HT1080 (cell line): Measurements from ENCODE around the gene MYOF. TPM values are rescaled to one million over a fixed set of nuclear protein-coding genes. Genes with fewer than 3 reads are reported as not detected.
"Not testable (repeated sequence)": the region's sequence is repeated elsewhere in the genome, so short reads cannot be mapped to it uniquely, and the experiment has no call there.

ENCODE experiments used
- DNase-seq: peaks from one replicate; pipeline ENCODE4 v3.0.0-alpha.2; 2015; ENCODE audit warnings: low read depth
- total RNA-seq: library from RNA; depleted of rRNA; stranded (reverse); fragments of >200 nt; shearing (Covaris generic); gene quantifications from 2 replicates; pipeline ENCODE4 v1.2.3, GENCODE V29; 2014

Gene MYOF
- total RNA-seq, 1 experiment from 2014 or later = 85.0 TPM

DNA sequence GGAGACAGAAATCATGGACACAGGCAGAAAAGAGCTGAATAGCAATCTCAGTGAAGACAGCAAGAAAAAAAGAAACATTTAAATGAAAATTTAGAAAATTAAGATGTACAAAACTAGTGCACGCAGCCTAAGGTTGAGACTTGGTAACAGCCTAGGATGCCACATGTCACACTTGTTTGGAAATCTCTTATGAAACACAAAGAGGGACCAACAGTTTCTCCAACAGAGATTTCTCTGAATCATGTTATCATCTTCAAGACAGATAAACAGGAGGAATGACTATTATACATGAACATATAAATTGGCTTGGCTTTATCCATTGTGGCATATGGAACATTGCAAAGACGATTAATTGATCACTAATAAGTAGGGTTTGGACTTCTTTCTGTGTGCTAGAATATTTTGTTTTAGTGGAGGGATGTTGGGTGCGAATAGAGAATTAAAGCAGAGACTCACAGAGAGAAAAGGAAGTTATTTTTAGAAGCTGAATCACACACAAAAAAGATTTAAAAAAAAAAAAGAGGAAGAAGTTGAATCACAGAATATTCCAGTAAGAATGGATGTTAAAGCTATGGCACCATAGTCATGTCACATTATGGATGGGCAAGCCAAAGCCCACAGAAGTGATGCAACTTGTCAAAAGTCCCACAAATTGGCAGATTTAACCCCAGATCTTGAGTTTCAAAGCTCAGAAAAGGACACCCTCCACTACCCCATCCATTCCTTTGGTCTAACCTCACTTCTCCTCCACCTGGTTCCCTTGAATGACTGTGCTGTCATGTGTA lies 91.6 kb downstream of the MYOF start:
- no peak for DNase-seq

- no peak for DNase-seq
These were observed 95.3 kb downstream of the MYOF start for GRCh38 chr10:93386631-93387369.

DNA sequence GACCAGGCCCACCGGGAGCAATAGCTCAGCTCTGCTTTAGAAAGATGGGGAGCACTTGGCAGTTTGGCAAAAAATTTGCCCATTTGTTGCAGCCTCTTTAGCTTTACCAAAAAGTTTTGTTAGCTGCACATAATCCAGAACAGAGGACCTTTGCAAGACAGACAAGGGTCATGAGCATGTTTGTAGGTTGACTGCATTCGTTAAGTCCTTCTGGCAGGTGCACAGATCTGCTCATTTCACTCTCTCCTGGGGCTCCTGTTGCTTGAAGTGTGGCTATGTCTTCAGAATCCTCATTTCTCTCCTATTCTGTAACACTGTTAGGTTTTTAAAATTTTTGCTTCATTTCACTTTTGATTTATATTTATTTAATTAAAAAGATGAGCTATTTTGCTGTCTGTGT lies 96.8 kb downstream of the MYOF start:
- DNase-seq = no peak

DNA sequence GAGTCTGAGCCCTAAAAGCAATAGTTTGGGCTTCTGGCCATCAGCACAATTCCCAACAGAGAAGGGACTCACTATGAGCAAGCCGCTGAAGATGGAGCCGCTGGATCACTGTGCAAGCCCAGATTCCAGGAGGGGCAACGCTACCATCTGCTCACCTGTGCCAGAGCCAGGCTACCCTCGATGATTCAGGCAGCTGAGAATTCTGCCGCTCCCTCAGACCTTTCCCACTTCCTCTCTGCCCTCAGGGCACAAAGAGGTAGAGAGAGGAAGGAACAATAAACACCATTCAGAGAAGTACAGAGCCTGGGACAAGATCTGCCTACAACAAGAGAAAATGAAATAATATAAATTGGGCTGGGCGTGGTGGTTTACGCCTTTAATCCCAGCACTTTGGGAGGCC lies 98.1 kb downstream of the MYOF start:
- DNase-seq = peak; percentile 97

DNA sequence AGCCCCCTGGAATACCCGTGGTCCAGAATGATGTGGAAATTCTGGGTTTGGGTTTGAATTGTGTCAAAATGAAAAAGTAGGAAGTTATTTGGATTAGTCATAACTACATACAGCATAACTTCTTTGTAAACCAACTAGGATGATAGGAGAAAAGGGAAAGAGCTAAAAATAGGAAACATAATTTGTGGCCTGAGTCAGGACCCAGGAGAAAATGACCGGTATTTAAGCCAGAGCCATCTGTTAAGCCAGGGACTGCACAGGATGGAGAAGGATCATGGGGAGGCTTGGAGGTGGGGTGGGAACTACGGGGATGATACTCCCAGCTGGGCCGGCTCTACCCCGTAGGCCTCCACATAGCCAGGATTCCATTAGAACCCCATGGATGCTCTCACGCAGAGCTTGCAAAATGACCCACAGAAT lies 98.6 kb downstream of the MYOF start:
- DNase-seq = peak; percentile 89

GRCh38 chr10:93379731-93380575 lies 102.2 kb downstream of the MYOF start:
- peak; percentile 84 for DNase-seq

- DNase-seq = no peak
These were observed 103.0 kb downstream of the MYOF start for GRCh38 chr10:93378997-93379730.

DNA sequence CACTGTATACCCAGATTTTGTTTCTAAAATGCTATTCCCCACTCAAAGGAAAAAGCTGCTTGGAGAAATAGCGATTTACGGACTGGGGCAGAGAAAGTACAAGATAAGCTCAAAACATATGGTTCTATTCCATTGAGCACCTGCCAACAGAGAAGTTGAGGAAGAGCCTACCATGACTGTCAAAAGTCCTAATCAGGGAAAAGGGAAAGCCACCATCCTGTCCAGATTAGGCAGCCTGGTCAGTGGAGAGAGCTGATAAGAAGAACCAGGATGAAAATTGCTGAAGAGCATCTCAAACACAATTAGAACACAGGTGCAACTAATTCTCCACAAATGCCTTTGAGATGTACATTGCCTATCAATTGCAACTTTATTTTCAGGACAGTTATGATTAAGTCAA lies 104.1 kb downstream of the MYOF start:
- no peak for DNase-seq

GRCh38 chr10:93376372-93377293 lies 105.5 kb downstream of the MYOF start:
- peak; percentile 82 for DNase-seq

GRCh38 chr10:93370961-93371360 lies 111.2 kb downstream of the MYOF start:
- no peak for DNase-seq

DNA sequence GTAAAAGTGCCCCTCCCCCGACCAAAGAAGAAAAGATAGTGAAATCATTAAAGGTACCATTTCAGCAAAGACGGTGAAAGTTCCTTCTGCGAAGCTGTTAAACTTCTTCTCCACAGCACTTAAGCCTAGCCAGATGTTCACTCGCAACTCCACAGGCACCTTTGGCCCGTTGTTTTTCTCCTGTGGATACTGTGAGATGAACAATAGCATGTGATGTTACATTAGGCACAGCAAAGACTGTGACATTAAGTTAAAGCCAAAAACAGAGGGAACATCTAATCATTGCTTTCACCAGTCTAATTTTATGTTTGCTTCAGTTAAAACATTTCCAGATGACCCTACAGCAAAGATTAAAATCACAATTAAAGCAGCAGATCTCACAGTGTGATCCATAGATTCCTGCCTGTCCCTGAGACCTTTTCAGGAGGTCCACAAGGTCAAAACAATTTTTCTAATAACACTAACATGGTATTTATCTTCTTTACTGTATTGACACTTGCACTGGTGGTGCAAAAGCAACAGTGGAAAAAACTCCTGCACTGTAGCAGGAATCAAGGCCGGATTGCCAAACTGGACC lies 112.5 kb downstream of the MYOF start:
- DNase-seq = no peak

GRCh38 chr10:93368210-93368609 lies 113.9 kb downstream of the MYOF start:
- no peak for DNase-seq

- no peak for DNase-seq
These were observed 114.5 kb downstream of the MYOF start for GRCh38 chr10:93367664-93368063.

GRCh38 chr10:93364966-93365365 lies 117.2 kb downstream of the MYOF start:
- no peak for DNase-seq

DNA sequence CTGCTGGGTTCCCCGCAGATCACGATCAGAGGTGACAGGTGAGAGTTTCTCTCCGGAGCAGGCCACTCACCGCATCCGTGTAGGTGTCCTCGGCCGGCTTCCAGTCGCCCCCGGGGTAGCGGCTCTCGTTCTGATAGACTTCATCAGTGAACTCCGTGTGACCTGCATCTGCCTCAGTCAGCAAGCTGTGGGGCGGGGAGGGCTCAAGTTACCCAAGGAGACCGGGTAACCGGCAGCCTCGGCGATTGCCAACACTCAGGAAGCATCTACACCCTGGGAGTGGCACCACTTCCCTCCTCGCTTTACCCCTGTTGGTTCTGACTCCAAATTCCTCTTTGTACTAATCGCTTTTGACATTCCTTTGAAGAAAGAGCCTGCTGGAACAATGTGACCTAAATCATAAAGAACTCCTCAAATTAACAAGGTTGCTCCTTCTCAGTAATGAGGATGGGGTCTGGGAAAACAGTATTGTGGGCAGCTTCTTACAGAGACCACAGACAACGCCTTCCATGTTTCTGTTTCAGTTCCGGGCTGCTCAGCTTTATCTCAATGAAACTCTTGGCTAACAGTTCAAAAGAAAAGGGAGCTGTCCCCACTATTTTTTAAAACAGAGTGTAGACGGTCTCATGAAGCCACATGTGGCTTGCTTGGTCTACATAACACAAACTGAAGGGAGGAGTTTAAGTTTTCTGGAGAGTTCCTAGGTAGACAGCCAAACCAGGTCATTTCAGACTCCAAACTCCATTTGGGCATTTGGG lies 118.1 kb downstream of the MYOF start:
- no peak for DNase-seq

DNA sequence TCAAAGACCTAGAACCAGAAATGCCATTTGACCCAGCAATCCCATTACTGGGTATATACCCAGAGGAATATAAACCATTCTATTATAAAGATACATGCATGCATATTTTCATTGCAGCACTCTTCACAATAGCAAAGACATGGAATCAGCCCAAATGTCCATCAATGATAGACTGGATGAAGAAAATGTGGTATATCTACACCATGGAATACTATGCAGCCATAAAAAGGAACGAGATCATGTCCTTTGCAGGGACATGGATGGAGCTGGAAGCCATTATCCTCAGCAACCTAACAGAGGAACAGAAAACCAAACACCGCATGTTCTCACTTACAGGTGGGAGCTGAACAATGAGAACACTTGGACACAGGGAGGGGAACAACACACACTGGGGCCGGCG lies 123.7 kb downstream of the MYOF start:
- DNase-seq = not testable (repeated sequence)

DNA sequence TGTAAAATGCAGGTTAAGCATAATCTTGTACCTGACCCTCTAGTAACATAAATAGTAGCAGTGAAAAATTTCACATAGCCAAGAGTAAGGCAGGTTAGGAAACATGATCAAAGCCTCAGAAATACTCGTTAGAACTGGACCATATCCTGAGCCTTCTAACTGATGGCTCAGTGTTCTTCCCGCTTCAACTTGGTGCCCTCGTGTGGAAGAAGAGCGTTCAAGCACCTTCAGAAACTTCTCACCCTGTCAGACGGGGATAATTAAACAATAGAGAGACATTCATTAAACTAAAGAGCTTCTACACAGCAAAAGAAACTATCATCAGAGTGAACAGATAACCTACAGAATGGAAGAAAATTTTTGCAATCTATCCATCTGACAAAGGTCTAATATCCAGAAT lies 124.5 kb downstream of the MYOF start:
- DNase-seq = peak; percentile 11

GRCh38 chr10:93356516-93356915 lies 125.6 kb downstream of the MYOF start:
- no peak for DNase-seq
